ENCODE data around the gene WBP4.

DNA sequence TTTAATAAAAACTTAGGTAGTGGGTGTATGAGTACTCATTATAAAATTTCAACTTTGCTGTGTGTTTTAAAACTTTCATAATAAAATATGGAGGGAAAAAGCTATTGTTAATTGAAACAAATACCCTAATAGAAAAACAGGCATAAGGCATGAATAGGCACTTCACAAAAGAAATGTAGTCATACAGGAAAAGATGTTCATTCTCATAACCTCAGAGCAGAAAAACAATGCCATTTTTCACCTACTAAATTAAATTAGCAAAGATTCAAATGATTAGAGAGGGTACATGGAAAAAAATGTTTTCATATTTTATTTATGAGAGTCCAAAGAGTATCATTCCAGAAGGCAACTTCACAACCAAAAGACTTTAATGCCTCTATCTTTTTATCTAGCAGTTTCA is 21.6 kb upstream of the WBP4 start:
- TF ChIP-seq, protein P1, sequence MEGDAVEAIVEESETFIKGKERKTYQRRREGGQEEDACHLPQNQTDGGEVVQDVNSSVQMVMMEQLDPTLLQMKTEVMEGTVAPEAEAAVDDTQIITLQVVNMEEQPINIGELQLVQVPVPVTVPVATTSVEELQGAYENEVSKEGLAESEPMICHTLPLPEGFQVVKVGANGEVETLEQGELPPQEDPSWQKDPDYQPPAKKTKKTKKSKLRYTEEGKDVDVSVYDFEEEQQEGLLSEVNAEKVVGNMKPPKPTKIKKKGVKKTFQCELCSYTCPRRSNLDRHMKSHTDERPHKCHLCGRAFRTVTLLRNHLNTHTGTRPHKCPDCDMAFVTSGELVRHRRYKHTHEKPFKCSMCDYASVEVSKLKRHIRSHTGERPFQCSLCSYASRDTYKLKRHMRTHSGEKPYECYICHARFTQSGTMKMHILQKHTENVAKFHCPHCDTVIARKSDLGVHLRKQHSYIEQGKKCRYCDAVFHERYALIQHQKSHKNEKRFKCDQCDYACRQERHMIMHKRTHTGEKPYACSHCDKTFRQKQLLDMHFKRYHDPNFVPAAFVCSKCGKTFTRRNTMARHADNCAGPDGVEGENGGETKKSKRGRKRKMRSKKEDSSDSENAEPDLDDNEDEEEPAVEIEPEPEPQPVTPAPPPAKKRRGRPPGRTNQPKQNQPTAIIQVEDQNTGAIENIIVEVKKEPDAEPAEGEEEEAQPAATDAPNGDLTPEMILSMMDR (IDR thresholded peaks at IDR 0.05) = no peak
- no peak for TF ChIP-seq POLR2A (IDR thresholded peaks at IDR 0.05)
